GM19467 (cell line): ENCODE data around the gene SPATA31A6.
"Not testable (repeated sequence)": the region's sequence is repeated elsewhere in the genome, so short reads cannot be mapped to it uniquely, and the experiment has no call there.

Experiments used
- ATAC-seq: cut with Tn5 transposase; IDR thresholded peaks from one replicate; pipeline ENCODE4 v1.9.1; 2021; ENCODE audit warnings: mild to moderate bottlenecking, moderate library complexity; ENCODE audit not compliant: unreplicated experiment

The SPATA31A6 gene

DNA sequence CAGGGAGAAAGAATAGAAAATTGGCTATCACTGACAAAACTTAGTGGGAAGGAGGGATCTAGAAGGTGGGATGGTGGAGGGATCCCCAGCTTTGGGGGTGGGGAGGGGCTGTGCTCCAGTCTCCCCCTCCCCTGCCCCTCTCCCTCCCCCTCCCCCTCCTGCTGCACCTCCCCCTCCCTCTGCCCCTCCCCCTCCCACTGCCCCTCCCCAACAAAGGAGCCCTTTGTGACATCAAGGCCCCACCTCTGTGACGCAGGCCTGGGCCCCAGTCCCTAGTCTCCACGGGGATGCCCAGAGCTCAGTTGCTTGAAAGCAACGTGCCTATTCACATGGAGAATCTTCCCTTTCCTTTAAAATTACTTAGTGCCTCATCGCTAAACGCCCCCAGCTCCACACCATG is at the start of gene SPATA31A6:
SPATA31A6 (plus strand) TSS at position 301 of the 400 bp plus-strand sequence; CDS start at position 330, 29 bp downstream.
- not testable (repeated sequence) for ATAC-seq

GRCh38 chr9:42160299-42160698 is 23.2 kb upstream of the SPATA31A6 start:
- not testable (repeated sequence) for ATAC-seq

GRCh38 chr9:42219861-42220260 is 36.4 kb downstream of the SPATA31A6 start:
- ATAC-seq, result not testable (repeated sequence)

GRCh38 chr9:42223230-42223629 is 39.8 kb downstream of the SPATA31A6 start:
- not testable (repeated sequence) for ATAC-seq

DNA sequence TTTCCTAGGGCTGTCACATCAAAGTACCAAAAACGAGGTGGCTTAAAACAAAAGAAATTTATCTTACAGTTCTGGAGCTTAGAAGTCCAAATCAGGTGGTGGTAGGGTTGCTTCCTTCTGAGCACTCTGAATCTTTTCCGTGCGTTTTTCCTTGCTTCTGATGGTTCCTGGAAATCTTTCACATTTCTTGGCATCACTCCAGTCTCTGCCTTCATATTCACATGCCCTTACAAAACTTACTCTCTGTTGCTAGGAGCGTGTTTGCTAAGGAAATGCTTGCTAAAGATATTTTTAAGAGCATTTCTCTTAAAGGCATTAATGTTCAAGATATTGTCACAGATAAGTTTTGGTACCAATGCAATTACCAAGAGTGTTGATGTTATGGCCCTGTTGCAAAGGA is 49.6 kb downstream of the SPATA31A6 start:
- ATAC-seq, result not testable (repeated sequence)

DNA sequence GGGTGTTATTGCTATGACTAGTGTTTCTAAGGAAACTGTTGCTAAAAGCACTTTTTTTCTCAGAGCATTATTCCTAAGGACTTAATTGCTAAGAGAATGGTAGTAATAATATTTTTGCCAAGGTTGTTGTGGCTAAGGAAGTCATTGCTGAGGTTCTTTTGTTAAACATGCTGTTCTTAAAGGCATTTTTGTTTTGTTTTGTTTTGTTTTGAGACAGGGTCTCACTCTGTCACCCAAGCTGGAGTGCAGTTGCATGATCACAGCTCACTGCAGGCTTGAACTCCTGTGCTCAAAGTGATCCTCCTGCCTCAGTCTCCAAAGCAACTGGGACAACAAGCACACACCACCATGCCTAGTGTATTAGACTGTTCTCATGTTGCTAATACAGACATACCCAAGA is 51.2 kb downstream of the SPATA31A6 start:
- ATAC-seq, result not testable (repeated sequence)

GRCh38 chr9:42235352-42235991 is 52.0 kb downstream of the SPATA31A6 start:
- not testable (repeated sequence) for ATAC-seq

DNA sequence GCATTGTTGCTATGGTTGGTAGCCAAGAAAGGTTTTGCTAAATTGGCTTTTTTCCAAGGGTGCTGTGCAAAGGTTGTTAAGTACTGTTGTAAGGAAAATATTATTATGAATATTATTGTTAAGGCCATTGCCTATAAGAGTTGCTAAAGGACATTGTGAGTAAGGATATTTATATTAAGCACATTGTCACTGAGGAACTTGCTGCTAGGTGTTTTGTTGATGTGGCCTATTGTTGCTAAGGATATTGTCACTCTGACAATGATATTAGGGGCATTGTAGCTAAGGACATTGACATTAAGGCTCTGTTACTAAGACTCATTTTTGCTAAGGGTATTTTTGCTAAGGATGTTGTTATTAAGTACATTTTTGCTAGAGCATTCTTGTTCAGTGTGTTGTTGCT is 52.6 kb downstream of the SPATA31A6 start:
- ATAC-seq, result not testable (repeated sequence)

DNA sequence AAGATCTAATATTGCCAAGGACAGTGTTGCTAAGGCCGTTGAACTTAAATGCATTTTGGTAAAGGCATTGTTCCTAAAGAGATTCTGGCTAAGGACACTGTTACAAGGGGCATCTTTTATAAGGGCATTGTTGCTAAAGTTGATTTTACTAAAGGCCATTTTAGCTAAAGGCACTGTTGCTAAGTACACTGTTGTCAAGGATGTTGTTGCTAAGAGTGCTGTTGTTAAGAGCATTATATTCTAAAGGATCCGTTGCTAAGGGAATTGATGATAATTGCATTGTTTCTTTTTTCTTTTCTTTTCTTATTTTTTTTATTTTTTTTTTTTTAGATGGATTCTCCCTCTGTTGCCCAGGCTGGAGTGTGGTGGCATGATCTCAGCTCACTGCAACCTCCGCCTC is 53.9 kb downstream of the SPATA31A6 start:
- ATAC-seq, result not testable (repeated sequence)

GRCh38 chr9:42238862-42239261 is 55.4 kb downstream of the SPATA31A6 start:
- not testable (repeated sequence) for ATAC-seq
